H1 (cell line): ENCODE measurements around the gene SLC6A12. TPM values are rescaled to one million over a fixed set of nuclear protein-coding genes. Genes with fewer than 3 reads are reported as not detected.

Experiments used
- CTCF ChIA-PET: fragments of 300-600 bp; sonication (Branson Sonifier 250); formaldehyde crosslinking; loops from one replicate; lab custom pipeline; 2021; ENCODE audit not compliant: partially characterized antibody; lab: Charles Lee
- POLR2A ChIA-PET: fragments of 300-600 bp; sonication (Branson Sonifier 250); formaldehyde crosslinking; loops from one replicate; lab custom pipeline; 2021; ENCODE audit warnings: inconsistent platforms; ENCODE audit not compliant: partially characterized antibody; lab: Charles Lee
- DNase-seq, 2 experiments: peaks; one replicate each; pipeline versions ENCODE4 v3.0.0 to v3.0.0-alpha.2; 2010 to 2022; ENCODE audit warnings: low spot score in 2 of 2, low read depth in 1 of 2, mixed read lengths in 1 of 2
- FAIRE-seq: peaks from 2 replicates; lab custom pipeline; 2011; peaks lifted over from hg19 to GRCh38; lab: Jason Lieb, UNC
- H2AFZ ChIP-seq: 2 replicates; pipeline ENCODE4 v1.8.1; 2012; ENCODE audit warnings: low read length, inconsistent platforms
- H2AK5ac ChIP-seq: 2 replicates; pipeline ENCODE4 v1.6.1; 2013; ENCODE audit warnings: low read depth, low read length
- H2BK120ac ChIP-seq: replicated peaks from 2 replicates; pipeline ENCODE3; 2013; ENCODE audit warnings: low read depth, low read length, inconsistent platforms
- H2BK12ac ChIP-seq: 2 replicates; pipeline ENCODE4 v1.6.1; 2013; ENCODE audit warnings: low read depth, low read length
- H2BK15ac ChIP-seq: 2 replicates; pipeline ENCODE4 v1.6.1; 2013; ENCODE audit warnings: low read length
- H2BK20ac ChIP-seq: 2 replicates; pipeline ENCODE4 v1.6.1; 2013; ENCODE audit warnings: low read length
- H2BK5ac ChIP-seq: 2 replicates; pipeline ENCODE4 v1.6.1; 2013; ENCODE audit warnings: low read depth, low read length
- H3K14ac ChIP-seq: 2 replicates; pipeline ENCODE4 v1.6.1; 2013; ENCODE audit warnings: inconsistent platforms; ENCODE audit not compliant: insufficient read length
- H3K18ac ChIP-seq: 2 replicates; pipeline ENCODE4 v1.6.1; 2013; ENCODE audit warnings: low read length; ENCODE audit errors: extremely low read depth
- H3K23ac ChIP-seq: 2 replicates; pipeline ENCODE4 v1.6.1; 2013; ENCODE audit warnings: inconsistent platforms; ENCODE audit not compliant: insufficient read length
- H3K23me2 ChIP-seq: 2 replicates; pipeline ENCODE4 v1.6.1; 2013; ENCODE audit warnings: low read depth, low read length
- H3K27ac ChIP-seq: 2 replicates; pipeline ENCODE4 v1.6.1; 2011; ENCODE audit warnings: low read depth, low read length, inconsistent platforms
- H3K27me3 ChIP-seq, 4 experiments: replicated peaks in 1 of 4; 1 replicate in 1 of 4; 2 replicates in 3 of 4; pipeline versions ENCODE4 v1.6.1 to v1.8.1; 2011 to 2013; ENCODE audit warnings: low read length in 3 of 4, mild to moderate bottlenecking in 3 of 4, inconsistent platforms in 2 of 4, mixed read lengths in 2 of 4, moderate library complexity in 1 of 4; ENCODE audit not compliant: control insufficient read depth in 3 of 4, insufficient read depth in 3 of 4; ENCODE audit errors: extremely low read depth in 1 of 4
- H3K36me3 ChIP-seq, 4 experiments: 2 replicates each; pipeline versions ENCODE4 v1.6.1 to v1.8.1; 2011 to 2013; ENCODE audit warnings: mild to moderate bottlenecking in 4 of 4, low read length in 3 of 4, moderate library complexity in 2 of 4, control low read depth in 1 of 4, inconsistent platforms in 1 of 4; ENCODE audit not compliant: insufficient read depth in 4 of 4, control insufficient read depth in 2 of 4
- H3K4ac ChIP-seq: replicated peaks from 2 replicates; pipeline ENCODE3; 2013; ENCODE audit warnings: low read length, low read depth, mixed read lengths, inconsistent platforms; ENCODE audit not compliant: insufficient read length
- H3K4me1 ChIP-seq, 4 experiments: replicated peaks in 1 of 4; 1 replicate in 1 of 4; 2 replicates in 3 of 4; pipeline versions ENCODE4 v1.6.1 to v1.8.1; 2011 to 2013; ENCODE audit warnings: low read length in 3 of 4, inconsistent platforms in 2 of 4, mixed read lengths in 1 of 4; ENCODE audit not compliant: insufficient read depth in 4 of 4, control insufficient read depth in 3 of 4
- H3K4me2 ChIP-seq, 2 experiments: 2 replicates each; pipeline versions ENCODE4 v1.6.1 to v1.8.1; 2011 to 2013; ENCODE audit warnings: low read depth in 2 of 2, low read length in 2 of 2, control low read depth in 1 of 2, inconsistent platforms in 1 of 2, mild to moderate bottlenecking in 1 of 2; ENCODE audit not compliant: insufficient read depth in 1 of 2
- H3K4me3 ChIP-seq, 4 experiments: fragments of 200-600, 300-600 bp in 1 of 4; sonication (generic), shearing (Covaris generic), sonication (Bioruptor Twin) in 1 of 4; 2 replicates each; pipeline versions ENCODE4 v1.5.1 to v1.8.1; 2011 to 2016; ENCODE audit warnings: low read length in 4 of 4, low read depth in 3 of 4, control low read depth in 2 of 4, inconsistent platforms in 2 of 4, mild to moderate bottlenecking in 2 of 4, mixed read lengths in 1 of 4, moderate library complexity in 1 of 4; ENCODE audit not compliant: insufficient read depth in 2 of 4; ENCODE audit errors: extremely low read depth in 1 of 4
- H3K56ac ChIP-seq: replicated peaks from 2 replicates; pipeline ENCODE3; 2013; ENCODE audit warnings: low read depth, mild to moderate bottlenecking, mixed read lengths, low read length, inconsistent platforms; ENCODE audit not compliant: insufficient read length
- H3K79me1 ChIP-seq: 2 replicates; pipeline ENCODE4 v1.6.1; 2013; ENCODE audit warnings: low read depth, low read length, control low read depth
- H3K79me2 ChIP-seq, 2 experiments: 2 replicates each; pipeline versions ENCODE4 v1.6.1 to v1.8.1; 2012 to 2013; ENCODE audit warnings: low read length in 2 of 2, mild to moderate bottlenecking in 2 of 2, inconsistent platforms in 1 of 2; ENCODE audit not compliant: insufficient read depth in 2 of 2, control insufficient read depth in 1 of 2
- H3K9ac ChIP-seq, 4 experiments: replicated peaks in 1 of 4; 1 replicate in 1 of 4; 2 replicates in 3 of 4; pipeline versions ENCODE4 v1.6.1 to v1.8.1; 2011 to 2013; ENCODE audit warnings: low read depth in 3 of 4, low read length in 3 of 4, control low read depth in 2 of 4, mild to moderate bottlenecking in 2 of 4, moderate library complexity in 2 of 4, inconsistent platforms in 1 of 4; ENCODE audit errors: extremely low read depth in 1 of 4
- H3K9me3 ChIP-seq, 2 experiments: 2 replicates each; pipeline versions ENCODE4 v1.6.1 to v1.8.1; 2012 to 2013; ENCODE audit warnings: mild to moderate bottlenecking in 2 of 2, moderate library complexity in 2 of 2, control low read depth in 1 of 2, inconsistent platforms in 1 of 2, low read depth in 1 of 2, low read length in 1 of 2, mixed read lengths in 1 of 2; ENCODE audit not compliant: insufficient read depth in 2 of 2
- H4K20me1 ChIP-seq, 2 experiments: replicated peaks in 1 of 2; 2 replicates each; pipeline versions ENCODE3 to v1.8.1; 2011 to 2013; ENCODE audit warnings: inconsistent platforms in 2 of 2, low read length in 2 of 2, mild to moderate bottlenecking in 1 of 2; ENCODE audit not compliant: insufficient read depth in 2 of 2, control insufficient read depth in 1 of 2
- H4K5ac ChIP-seq: 2 replicates; pipeline ENCODE4 v1.6.1; 2013; ENCODE audit warnings: low read length, low read depth, mixed read lengths, inconsistent platforms; ENCODE audit not compliant: insufficient read length
- H4K8ac ChIP-seq: 2 replicates; pipeline ENCODE4 v1.8.0; 2013; ENCODE audit warnings: mild to moderate bottlenecking, moderate library complexity, low read length, inconsistent platforms; ENCODE audit not compliant: insufficient read depth; ENCODE audit errors: extremely low read depth
- H4K91ac ChIP-seq: replicated peaks from 2 replicates; pipeline ENCODE3; 2013; ENCODE audit warnings: low read length, mixed read lengths, inconsistent platforms; ENCODE audit not compliant: insufficient read length
- CTCF ChIP-seq, 3 experiments: IDR thresholded peaks; 1 replicate in 2 of 3; 2 replicates in 1 of 3; pipeline versions ENCODE4 v1.5.1 to v1.6.1; 2011; ENCODE audit warnings: low read length in 3 of 3, mild to moderate bottlenecking in 3 of 3, inconsistent platforms in 2 of 3, low read depth in 1 of 3, moderate library complexity in 1 of 3; ENCODE audit not compliant: insufficient read depth in 1 of 3; ENCODE audit errors: control extremely low read depth in 1 of 3
- HDAC2 ChIP-seq, 2 experiments: fragments of 300-600 bp in 1 of 2; sonication (generic) in 1 of 2; IDR thresholded peaks; 2 replicates each; pipeline ENCODE4 v1.6.1; 2011 to 2012; ENCODE audit warnings: low read depth in 2 of 2, low read length in 2 of 2, mild to moderate bottlenecking in 2 of 2, moderate library complexity in 2 of 2, borderline replicate concordance in 1 of 2, inconsistent platforms in 1 of 2
- JUN ChIP-seq: IDR thresholded peaks from 2 replicates; pipeline ENCODE4 v1.6.1; 2011; ENCODE audit warnings: low read depth, mild to moderate bottlenecking, improper control_type of control experiment, low read length
- TAF7 ChIP-seq: optimal IDR thresholded peaks from 2 replicates; pipeline ENCODE3; 2011; ENCODE audit warnings: low read depth, mild to moderate bottlenecking, inconsistent platforms, low read length, moderate library complexity, borderline replicate concordance
- WGBS, 2 experiments: shearing (Covaris generic) in 1 of 2; methylation state at CpG; one replicate each; pipeline versions ENCODE4 v1.1.6 to v1.1.7; 2013 to 2015; ENCODE audit warnings: low lambda C conversion rate in 2 of 2, mixed read lengths in 2 of 2, inconsistent platforms in 1 of 2, low coverage in 1 of 2, missing lambda C conversion rate in 1 of 2; ENCODE audit not compliant: insufficient replicate concordance in 2 of 2, insufficient coverage in 1 of 2, insufficient read length in 1 of 2; ENCODE audit errors: extremely low coverage in 1 of 2, missing lambda C conversion rate in 1 of 2; 5-methylcytosine and 5-hydroxymethylcytosine counted together
- polyA plus RNA-seq, 7 experiments: library from polyadenylated mRNA; depleted of rRNA in 3 of 7; stranded (reverse) in 5 of 7; unstranded in 2 of 7; fragments of >200 nt in 5 of 7; fragments of 200-250 nt in 2 of 7; gene quantifications; 1 replicate in 5 of 7; 2 replicates in 1 of 7; 4 replicates in 1 of 7; pipeline versions ENCODE4 v1.2.1 to v1.2.3, GENCODE V29; 2011 to 2013; ENCODE audit warnings: missing spikeins in 2 of 7, mixed read lengths in 2 of 7
- total RNA-seq: library from RNA; stranded (reverse); fragmentation: NEBNext Ultra II Directional; extraction: Animal tissue kit (Norgen Biotek cat#: 25700); gene quantifications from 2 replicates; pipeline ENCODE4 v1.2.1, GENCODE V29; 2021

SLC6A12 gene
- total and polyA plus RNA-seq, 2 of the 8 experiments (the other 6 are each of a cell fraction or from before 2014, with no cell fraction given) = 0.70 to 1.1 TPM

- no peaks in the 10 kb centered on the region for H4K20me1 ChIP-seq
- H3K14ac ChIP-seq = no peak overlapping the region
- no peak overlapping the region for H3K9ac ChIP-seq
- TF ChIP-seq JUN (no peak), CTCF (IDR thresholded peaks at IDR 0.05; ENCODE audit: control extremely low read depth in 1 of 3, insufficient read depth in 1 of 3, low read depth in 1 of 3, low read length in 3 of 3) (peak in 1 of 3 experiments; percentile 9; a peak in 1 of 4 replicates), TAF7 (no peak), HDAC2 (IDR thresholded peaks at IDR 0.05; ENCODE audit: borderline replicate concordance in 1 of 2, low read depth in 2 of 2, low read length in 2 of 2) (no peak)
- no peak overlapping the region for H2BK15ac ChIP-seq
- no peaks in the 10 kb centered on the region for H3K23me2 ChIP-seq
- no peak overlapping the region for H3K18ac ChIP-seq
- DNase-seq (peak in 1 of 2 experiments; percentile 48), FAIRE-seq (no peak)
- H3K27me3 ChIP-seq = 0 out of 7 replicates have a peak, but pooled peaks cover 0 to 5% (median 0%) of the 10 kb centered on the region in 4 experiments
- H2BK120ac ChIP-seq = no peak overlapping the region
- no peak overlapping the region for H3K4ac ChIP-seq
- H2AK5ac ChIP-seq = no peak overlapping the region
- no peak overlapping the region for H2AFZ ChIP-seq
- H3K56ac ChIP-seq = no peak overlapping the region
- H3K4me2 ChIP-seq = no peak overlapping the region
- no peak overlapping the region for H3K23ac ChIP-seq
- no peak overlapping the region for H4K91ac ChIP-seq
- no peaks in the 10 kb centered on the region for H3K9me3 ChIP-seq
- H2BK5ac ChIP-seq = no peak overlapping the region
- POLR2A ChIA-PET = no interaction called here
- no peaks in the 10 kb centered on the region for H3K4me1 ChIP-seq
- H4K5ac ChIP-seq = no peak overlapping the region
- H3K36me3 ChIP-seq = no peaks in the 10 kb centered on the region
- 76 to 100% methylated on average over 1 to 10 of the region's 10 CpGs for WGBS, 2 experiments
- no peak overlapping the region for H2BK12ac ChIP-seq
- H2BK20ac ChIP-seq = no peak overlapping the region
- H3K79me2 ChIP-seq = no peaks in the 10 kb centered on the region
- H3K4me3 ChIP-seq = no peak overlapping the region
- no peak overlapping the region for H3K27ac ChIP-seq
- no peak overlapping the region for H4K8ac ChIP-seq
- CTCF ChIA-PET = interaction anchor here (1.3 to 3.5 kb wide), 3 partner anchors 21 to 34 kb away, joined by 4 to 21 read pairs (median 7); no protein-coding TSS in a partner anchor
- H3K79me1 ChIP-seq = no peaks in the 10 kb centered on the region
These were observed 40.1 kb upstream of the SLC6A12 start for GRCh38 chr12:254039-254438.
